HG03469 (cell line): ENCODE data around the gene PEX10.
"Not testable (repeated sequence)": the region's sequence is repeated elsewhere in the genome, so short reads cannot be mapped to it uniquely, and the experiment has no call there.

ENCODE experiments used
- ATAC-seq: cut with Tn5 transposase; IDR thresholded peaks from one replicate; pipeline ENCODE4 v1.9.1; 2021; ENCODE audit warnings: mild to moderate bottlenecking, moderate library complexity, moderate number of reproducible peaks; ENCODE audit not compliant: unreplicated experiment

Gene PEX10

GRCh38 chr1:2443277-2444137 is 31.1 kb upstream of the PEX10 start:
- ATAC-seq, result no peak

DNA sequence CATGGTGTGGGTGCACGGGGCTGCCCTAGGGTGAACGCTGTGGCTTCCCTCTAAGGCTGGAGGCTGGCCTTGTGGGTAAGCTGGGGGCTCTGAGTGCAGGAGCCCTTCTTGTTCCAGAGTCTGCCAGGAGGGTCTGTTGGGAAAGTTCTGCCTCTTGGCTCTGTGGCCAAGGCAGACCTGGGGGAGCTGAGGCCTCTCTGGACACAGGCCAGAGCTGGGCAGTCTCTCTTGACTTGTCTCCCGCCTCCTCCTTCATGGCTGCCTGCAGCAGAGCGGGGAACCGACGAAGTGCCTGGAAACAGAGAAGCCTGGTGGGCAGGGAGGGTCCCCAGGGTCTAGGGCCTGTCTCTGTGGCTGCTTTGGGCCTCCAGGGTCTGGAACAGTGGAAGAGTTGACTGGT is 30.3 kb upstream of the PEX10 start:
- ATAC-seq, result no peak

GRCh38 chr1:2441746-2442145 is 29.4 kb upstream of the PEX10 start:
- no peak for ATAC-seq

- ATAC-seq, result not testable (repeated sequence)
These were observed 28.0 kb upstream of the PEX10 start for GRCh38 chr1:2440346-2440745.

DNA sequence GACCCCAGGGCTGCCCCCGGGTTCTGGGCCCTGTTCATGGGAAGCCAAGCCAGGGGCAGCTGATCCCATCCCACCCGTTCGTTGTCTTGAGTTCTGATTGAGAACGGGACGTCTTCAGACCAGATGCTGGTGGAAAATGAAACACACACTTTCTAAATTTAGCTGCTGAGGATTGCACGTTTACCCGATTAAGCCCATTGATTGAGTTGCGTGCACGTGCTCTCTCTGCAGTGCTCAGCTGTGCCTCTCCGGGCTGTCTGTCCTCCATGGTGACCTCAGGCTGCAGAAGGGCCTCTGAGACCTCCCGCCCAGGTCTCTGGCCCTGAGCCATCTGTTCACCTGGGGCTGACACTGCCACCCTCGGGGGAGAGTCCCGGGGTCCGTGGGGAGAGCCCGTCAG is 27.0 kb upstream of the PEX10 start:
- no peak for ATAC-seq

DNA sequence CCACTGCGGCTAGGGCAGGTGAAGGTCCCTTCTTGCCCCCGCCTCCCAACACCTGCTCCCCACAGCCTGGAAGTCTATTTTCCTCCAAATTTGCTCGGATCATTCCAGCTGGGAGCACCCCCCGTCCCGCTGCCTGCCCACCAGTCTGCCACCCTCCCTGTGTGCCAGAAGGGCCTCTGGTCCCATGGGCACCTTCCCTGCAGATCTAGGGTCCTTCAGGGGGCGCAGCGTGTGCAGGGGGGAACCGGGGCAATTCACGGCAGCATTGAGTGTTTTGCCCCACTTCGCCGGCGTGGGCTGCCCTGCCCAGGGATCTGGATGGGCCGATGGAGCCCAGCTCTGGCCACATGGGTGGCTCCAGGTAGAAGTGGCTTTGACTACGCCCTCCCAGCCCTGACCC is 26.3 kb upstream of the PEX10 start:
- ATAC-seq, result no peak

- no peak for ATAC-seq
These were observed 25.7 kb upstream of the PEX10 start for GRCh38 chr1:2438038-2438437.

DNA sequence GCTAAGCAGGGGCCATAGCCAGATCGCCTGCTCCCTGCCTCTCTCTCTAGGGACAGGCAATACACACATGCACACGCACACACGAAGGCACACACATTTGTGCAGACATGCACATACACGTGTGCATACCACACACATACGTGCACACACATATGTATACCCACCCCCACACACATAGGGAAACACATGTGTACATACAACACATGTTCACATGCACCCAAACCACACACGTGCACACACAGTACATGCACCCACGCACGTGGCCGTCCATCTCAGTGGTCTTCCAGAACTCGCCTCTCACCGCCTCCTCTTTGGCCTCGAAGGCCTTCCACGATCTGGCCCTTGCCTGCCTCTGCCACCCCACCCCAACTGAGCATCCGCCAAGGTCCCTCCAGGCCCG is 25.3 kb upstream of the PEX10 start:
- no peak for ATAC-seq

DNA sequence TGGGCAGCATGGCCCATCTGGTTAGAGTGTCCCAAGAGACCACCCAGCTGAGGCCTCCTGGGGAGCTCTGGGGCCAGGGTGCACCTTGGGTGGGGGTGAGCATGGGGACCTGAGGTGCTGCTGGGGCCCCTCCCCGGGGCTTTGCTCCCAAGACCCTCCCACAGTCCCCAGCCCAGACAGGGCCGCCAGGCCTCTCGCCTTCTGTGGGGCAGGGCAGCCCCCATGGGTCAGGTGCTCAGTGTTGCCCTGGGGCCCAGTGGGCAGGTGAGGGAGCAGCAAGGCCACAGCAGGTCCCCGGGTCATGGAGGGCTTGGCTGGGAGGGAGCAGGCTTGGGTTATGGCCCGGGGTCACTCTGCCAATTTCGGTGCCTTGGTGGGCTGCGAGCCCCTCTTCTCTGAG is 24.5 kb upstream of the PEX10 start:
- ATAC-seq, result no peak

DNA sequence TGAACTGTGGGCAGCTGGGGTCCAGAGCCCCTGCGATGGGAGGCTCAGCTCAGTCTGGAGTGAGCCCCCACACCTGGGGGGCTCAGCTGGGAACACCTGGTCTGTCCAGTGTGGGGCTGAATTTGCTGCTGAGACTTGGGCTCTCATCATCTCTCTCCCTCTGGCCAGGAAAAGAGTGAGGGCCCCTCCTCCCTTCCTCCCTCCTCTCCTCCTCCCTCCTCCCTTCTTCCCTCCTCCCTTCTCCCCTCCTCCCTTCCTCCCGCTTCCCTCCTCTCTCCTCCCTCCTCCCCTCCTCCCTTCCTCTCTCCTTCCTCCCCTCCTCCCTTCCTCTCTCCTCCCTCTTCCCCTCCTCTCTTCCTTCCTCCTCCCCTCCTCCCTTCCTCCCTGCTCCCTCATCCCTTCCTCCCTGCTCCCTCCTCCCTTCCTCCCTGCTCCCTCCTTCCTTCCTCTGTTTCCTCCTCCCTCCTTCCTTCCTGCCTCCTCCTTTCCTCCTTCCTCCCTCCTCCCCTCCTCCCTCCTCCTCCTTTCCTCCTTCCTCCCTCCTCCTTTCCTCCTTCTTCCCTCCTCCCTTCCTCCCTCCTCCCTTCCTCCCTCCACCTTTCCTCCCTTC is 23.5 kb upstream of the PEX10 start:
- ATAC-seq, result no peak

DNA sequence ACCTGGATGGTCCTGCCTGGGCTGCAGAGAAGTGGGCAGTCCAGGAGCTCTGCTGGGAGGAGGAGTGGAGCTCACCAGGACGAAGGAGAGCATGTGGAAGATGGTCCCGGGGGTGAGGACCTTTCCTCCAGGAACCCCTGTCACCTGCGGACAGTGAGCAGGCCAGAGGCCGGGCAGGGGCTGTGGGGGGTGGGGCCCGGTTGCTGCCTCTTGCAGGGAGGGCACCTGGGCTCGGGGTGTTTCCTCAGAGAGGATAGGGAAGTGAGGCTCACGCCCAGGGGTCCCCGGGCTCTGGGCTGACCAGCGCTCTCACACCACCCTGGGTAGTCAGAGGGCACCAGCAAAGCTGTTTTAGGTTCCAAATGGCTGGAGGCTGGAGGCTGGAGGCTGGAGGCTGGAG is 22.7 kb upstream of the PEX10 start:
- ATAC-seq, result no peak

- no peak for ATAC-seq
These were observed 21.7 kb upstream of the PEX10 start for GRCh38 chr1:2433936-2434655.

DNA sequence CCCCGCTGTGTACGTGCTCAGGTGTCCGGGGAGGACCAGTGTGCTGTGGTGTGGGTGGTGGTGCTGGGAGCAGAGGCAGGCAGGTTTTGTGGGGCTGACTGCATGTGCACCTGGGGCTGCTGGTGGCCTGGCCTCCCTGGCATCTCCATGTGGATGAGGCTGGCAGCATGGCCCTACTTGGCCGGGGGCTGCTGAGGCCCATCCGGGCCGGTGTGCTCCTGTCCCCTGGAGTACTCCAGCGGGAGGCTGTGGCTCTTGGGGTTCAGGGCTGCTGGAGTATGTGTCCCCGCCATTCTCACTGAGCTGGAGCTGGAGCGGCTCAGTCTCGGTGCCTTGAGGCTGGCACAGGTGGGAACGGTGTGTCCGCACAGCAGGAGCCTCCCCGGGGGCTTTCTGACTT is 20.8 kb upstream of the PEX10 start:
- no peak for ATAC-seq

DNA sequence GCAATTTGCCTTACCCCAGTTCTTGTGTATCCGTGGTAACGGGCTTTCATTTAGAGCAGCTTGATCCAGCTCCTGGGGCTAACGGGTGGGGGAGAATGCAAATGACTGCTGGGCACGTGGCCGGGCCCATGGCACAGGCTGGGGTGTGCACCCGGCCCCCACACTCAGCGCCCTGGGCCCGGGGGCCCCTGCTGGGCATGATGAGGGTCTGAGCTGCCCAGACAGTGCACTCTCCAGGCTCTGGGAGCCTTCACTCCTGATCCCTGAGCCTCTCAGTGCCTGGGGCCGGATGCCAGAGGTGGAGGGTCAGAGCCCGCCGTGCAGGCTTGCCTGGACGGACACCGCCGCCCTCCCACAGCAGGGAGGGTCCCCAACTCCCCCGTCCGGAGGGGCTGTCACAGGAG is 20.1 kb upstream of the PEX10 start:
- ATAC-seq, result no peak

DNA sequence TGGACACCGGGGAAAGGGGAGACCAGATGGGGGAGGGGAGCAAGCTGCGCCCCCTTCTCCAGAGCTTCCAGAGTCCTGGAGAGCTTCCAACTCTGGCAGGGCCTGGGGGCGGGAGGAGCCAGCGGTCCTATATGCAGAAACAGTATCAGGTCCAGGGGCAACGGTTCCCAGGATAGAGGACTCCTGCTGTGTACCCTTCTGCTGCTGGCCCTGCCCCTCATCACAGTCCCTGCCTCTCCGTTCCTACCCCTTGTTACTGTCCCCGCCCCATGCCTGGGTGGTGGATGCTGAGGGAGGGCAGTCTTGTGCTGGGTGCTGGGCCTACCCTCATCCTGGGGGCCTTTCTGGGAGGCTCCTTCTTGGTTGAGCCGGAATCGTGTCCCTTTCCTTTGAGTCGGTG is 19.2 kb upstream of the PEX10 start:
- no peak for ATAC-seq

GRCh38 chr1:2431103-2431502 is 18.7 kb upstream of the PEX10 start:
- no peak for ATAC-seq

- no peak for ATAC-seq
These were observed 18.2 kb upstream of the PEX10 start for GRCh38 chr1:2430592-2430973.

DNA sequence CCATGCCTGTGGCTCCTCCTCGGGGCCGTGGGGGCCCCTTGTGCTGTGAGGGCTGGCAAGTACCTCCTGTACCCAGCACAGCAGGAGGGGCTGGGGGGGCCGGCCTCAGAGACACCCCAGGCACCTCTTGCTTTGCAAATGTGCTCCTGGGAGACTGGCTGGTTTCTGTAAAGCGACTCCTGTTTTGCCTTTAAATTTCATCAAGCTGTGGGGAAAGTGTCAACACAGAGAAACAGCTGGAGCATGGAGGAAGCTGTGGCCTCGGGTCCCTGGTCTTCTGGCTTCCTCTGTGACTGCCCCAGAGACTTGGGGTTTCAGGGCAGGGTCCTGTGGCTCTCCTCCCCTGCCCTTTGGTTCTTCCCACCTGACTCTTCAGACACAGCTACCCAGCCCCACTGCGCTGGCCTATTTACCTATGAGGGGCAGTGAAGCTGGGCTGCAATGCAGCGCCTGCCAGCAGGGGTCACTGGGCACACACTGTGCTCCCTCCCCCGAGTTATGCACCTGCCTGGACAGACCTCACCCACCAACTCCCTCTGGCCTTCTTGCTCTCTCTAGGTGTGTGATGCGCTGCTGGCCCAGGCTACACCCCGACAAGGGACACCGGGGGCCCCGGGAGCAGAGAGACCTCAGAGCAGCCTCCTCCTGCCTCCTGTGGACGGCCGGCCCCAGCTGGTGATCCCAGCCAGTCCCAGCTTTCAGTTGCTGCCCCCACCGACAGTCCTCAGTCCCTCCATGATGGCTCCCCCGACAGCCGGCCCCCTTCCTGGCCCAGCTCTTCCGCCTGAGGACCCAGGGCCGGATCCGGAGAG is 17.6 kb upstream of the PEX10 start:
- no peak for ATAC-seq

DNA sequence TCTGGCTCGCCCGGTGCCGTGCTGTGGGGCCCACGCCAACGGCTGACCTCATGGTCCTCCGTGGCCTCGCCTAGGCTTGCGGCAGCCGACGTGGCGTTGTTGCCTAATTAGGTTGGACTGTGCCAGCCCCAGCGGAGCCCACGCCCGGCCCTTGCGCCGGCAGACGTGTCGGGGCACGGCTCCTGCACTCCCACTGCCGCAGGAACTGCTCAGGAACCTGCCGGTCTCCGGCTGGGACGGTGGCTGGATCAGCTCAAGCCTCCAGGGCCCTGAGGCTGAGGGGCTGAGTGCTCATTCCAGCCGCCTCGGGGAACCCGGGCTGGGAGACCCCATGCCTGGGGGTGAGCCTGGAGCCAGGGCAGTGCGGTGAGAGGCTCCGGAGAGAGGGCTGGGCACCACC is 16.1 kb upstream of the PEX10 start:
- ATAC-seq, result no peak

GRCh38 chr1:2427976-2428375 is 15.6 kb upstream of the PEX10 start:
- ATAC-seq, result no peak

DNA sequence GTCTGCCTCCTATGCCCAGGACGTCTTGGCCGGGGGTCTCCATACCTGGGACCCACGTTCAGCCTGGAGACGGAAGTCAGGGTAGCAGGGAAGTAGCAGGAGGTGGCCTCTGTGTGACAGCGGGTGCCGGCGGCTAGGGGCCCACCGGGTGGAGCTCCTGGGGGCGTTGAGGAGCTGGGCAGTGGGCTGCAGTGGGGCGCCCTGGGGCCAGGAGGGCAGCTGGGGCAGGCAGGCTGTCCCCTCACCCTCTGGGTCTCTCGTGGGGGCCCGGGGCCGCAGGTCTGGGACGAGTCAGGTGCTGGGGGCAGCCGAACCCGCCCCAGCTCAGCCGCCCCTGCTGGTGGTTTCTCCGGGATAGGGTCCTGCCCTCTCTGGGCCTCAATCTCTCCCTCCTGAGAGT is 14.7 kb upstream of the PEX10 start:
- ATAC-seq, result no peak
